ENCODE data around the gene MAEA. TPM values are rescaled to one million over a fixed set of nuclear protein-coding genes. Genes with fewer than 3 reads are reported as not detected.

Gene MAEA
- total RNA-seq, 5 donors from 2014 or later (not counting 1 experiment from before 2014, with no cell fraction given) = 62.3 to 114 (median 87.2) TPM

GRCh38 chr4:1355378-1355777, 65.7 kb downstream of the MAEA start:
- DNase-seq = no peak
- no peaks in the 10 kb centered on the region for H3K9me3 Mint-ChIP-seq

DNA sequence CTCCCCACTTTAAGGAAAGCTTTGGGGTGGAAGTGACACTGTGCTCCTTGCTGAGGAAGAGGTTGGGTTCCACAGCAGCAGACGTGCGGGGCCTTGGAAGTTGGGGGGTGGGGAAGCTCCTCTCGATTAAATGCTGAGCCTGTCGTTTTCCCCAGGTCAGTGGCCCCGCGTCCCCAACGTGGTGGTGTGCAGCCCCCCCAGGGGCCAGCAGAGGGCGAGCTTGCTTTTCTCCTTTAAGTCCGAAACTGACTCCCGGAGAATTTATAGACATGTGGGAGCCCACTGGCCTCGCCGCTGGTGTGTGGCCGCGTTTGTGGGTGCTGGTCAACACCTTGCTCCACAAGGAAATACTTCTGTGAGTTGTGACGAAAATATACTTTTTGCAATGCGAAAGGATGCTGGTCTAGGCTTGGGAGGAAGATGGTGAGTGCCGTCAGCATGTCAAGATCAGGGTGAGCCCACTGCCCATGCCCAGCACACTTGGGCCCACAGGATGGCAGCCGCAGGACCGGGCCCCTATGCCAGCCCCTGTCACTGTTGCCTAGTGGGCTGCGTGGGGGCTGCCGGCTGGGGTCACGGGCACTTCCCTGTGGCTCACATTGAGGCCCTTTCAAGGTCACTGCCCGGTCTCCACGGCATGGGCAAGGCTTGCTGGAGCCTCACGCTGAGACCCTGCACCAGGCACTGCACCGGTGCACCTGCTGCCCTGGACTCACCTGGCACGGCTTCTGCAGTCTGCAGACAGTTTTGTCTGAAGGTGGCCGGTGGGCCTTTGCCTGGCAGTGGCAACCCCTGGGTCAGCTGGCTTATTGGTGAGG, 66.7 kb downstream of the MAEA start:
- Mint-ChIP-seq H3K4me1 (peaks cover 10 to 11% (median 11%) of the 10 kb centered on the region in 3 donors), H3K4me3 (no peak overlapping the region)
- WGBS (ENCODE audit: insufficient coverage) = 77% methylated on average over 27 of the region's 28 CpGs

More at GRCh38 chr4:1355378-1355777, 65.7 kb downstream of the MAEA start:
- no peak overlapping the region for H3K27ac ChIP-seq (ENCODE audit: low read length)
- H3K4me1 ChIP-seq (ENCODE audit: control insufficient read depth in 1 of 2, extremely low read depth in 1 of 2, insufficient read depth in 2 of 2, low read length in 2 of 2) = peaks cover 0 to 17% of the 10 kb centered on the region in 2 experiments
- H3K27me3 Mint-ChIP-seq = no peaks in the 10 kb centered on the region
- 95% methylated on average over 14 of the region's 14 CpGs for WGBS (ENCODE audit: insufficient coverage)
- no peak for ATAC-seq (replicated peaks in 1 of 4)
- CTCF ChIA-PET = interaction anchor here (0.5 to 2.1 kb wide), 4 partner anchors 224 to 507 kb away, joined by 3 to 10 read pairs (median 4); no protein-coding TSS in a partner anchor
- POLR2A ChIA-PET = no interaction called here
- H3K36me3 Mint-ChIP-seq = peaks cover 9% of the 10 kb centered on the region
- H3K4me3 Mint-ChIP-seq = no peak overlapping the region
- no peaks in the 10 kb centered on the region for H3K27me3 ChIP-seq (replicated peaks in 1 of 2; ENCODE audit: control insufficient read depth in 2 of 2, extremely low read depth in 1 of 2, insufficient read depth in 2 of 2, low read length in 1 of 2)
- H3K36me3 ChIP-seq (ENCODE audit: control insufficient read depth in 2 of 2, extremely low read depth in 1 of 2, insufficient read depth in 1 of 2, low read length in 1 of 2) = peaks cover 19 to 36% of the 10 kb centered on the region in 2 donors
- no peaks in the 10 kb centered on the region for H3K9me3 ChIP-seq
- H3K4me3 ChIP-seq (ENCODE audit: control insufficient read depth in 1 of 2, extremely low read depth in 1 of 2, low read length in 1 of 2) = no peak overlapping the region
- no peak overlapping the region for H3K27ac Mint-ChIP-seq
- H3K4me1 Mint-ChIP-seq = peaks cover 10 to 19% (median 15%) of the 10 kb centered on the region in 3 donors

GRCh38 chr4:1357356-1358248, 67.9 kb downstream of the MAEA start:
- Mint-ChIP-seq H3K27me3 (no peaks in the 10 kb centered on the region), H3K4me1 (peaks cover 2 to 5% (median 3%) of the 10 kb centered on the region in 3 donors), H3K27ac (no peak overlapping the region), H3K9me3 (no peaks in the 10 kb centered on the region), H3K36me3 (peaks cover 6% of the 10 kb centered on the region), H3K4me3 (no peak overlapping the region)
- Histone ChIP-seq H3K27me3 (replicated peaks in 1 of 2; ENCODE audit: control insufficient read depth in 2 of 2, extremely low read depth in 1 of 2, insufficient read depth in 2 of 2, low read length in 1 of 2) (no peaks in the 10 kb centered on the region), H3K4me1 (ENCODE audit: control insufficient read depth in 1 of 2, extremely low read depth in 1 of 2, insufficient read depth in 2 of 2, low read length in 2 of 2) (peaks cover 0 to 6% of the 10 kb centered on the region in 2 experiments), H3K9me3 (no peaks in the 10 kb centered on the region), H3K36me3 (ENCODE audit: control insufficient read depth in 2 of 2, extremely low read depth in 1 of 2, insufficient read depth in 1 of 2, low read length in 1 of 2) (peaks cover 20 to 31% of the 10 kb centered on the region in 2 donors), H3K27ac (ENCODE audit: low read length) (no peak overlapping the region), H3K4me3 (ENCODE audit: control insufficient read depth in 1 of 2, extremely low read depth in 1 of 2, low read length in 1 of 2) (no peak overlapping the region)
- ChIA-PET POLR2A (interaction anchor here in 1 of 2 donors (0.5 kb wide), 1 partner anchor 216 kb away, joined by 4 read pairs; no protein-coding TSS in a partner anchor), CTCF (no interaction called here)
- ATAC-seq (replicated peaks in 1 of 4) = no peak
- no peak for DNase-seq
- WGBS (ENCODE audit: insufficient coverage) = 98% methylated on average over 19 of the region's 27 CpGs

More for the DNA sequence above, 66.7 kb downstream of the MAEA start:
- peaks cover 9% of the 10 kb centered on the region for H3K36me3 Mint-ChIP-seq
- Histone ChIP-seq H3K4me3 (ENCODE audit: control insufficient read depth in 1 of 2, extremely low read depth in 1 of 2, low read length in 1 of 2) (no peak overlapping the region), H3K4me1 (ENCODE audit: control insufficient read depth in 1 of 2, extremely low read depth in 1 of 2, insufficient read depth in 2 of 2, low read length in 2 of 2) (peaks cover 0 to 15% of the 10 kb centered on the region in 2 experiments), H3K9me3 (no peaks in the 10 kb centered on the region), H3K27ac (ENCODE audit: low read length) (no peak overlapping the region), H3K27me3 (replicated peaks in 1 of 2; ENCODE audit: control insufficient read depth in 2 of 2, extremely low read depth in 1 of 2, insufficient read depth in 2 of 2, low read length in 1 of 2) (no peaks in the 10 kb centered on the region), H3K36me3 (ENCODE audit: control insufficient read depth in 2 of 2, extremely low read depth in 1 of 2, insufficient read depth in 1 of 2, low read length in 1 of 2) (peaks cover 20 to 35% of the 10 kb centered on the region in 2 donors)
- ChIA-PET CTCF (interaction anchor here (0.6 to 2.1 kb wide), 6 partner anchors 9 to 358 kb away, joined by 3 to 10 read pairs (median 4); no protein-coding TSS in a partner anchor), POLR2A (interaction anchor here in 1 of 2 donors (0.5 kb wide), 1 partner anchor 248 kb away, joined by 3 read pairs; no protein-coding TSS in a partner anchor)
- H3K9me3 Mint-ChIP-seq = no peaks in the 10 kb centered on the region
- H3K27me3 Mint-ChIP-seq = no peaks in the 10 kb centered on the region
- no peak overlapping the region for H3K27ac Mint-ChIP-seq
- DNase-seq = peak in 27 of 35 experiments; percentile 13 to 64 (median 31)
- peak in 2 of 4 experiments; percentile 23 to 30 for ATAC-seq (replicated peaks in 1 of 4)

DNA sequence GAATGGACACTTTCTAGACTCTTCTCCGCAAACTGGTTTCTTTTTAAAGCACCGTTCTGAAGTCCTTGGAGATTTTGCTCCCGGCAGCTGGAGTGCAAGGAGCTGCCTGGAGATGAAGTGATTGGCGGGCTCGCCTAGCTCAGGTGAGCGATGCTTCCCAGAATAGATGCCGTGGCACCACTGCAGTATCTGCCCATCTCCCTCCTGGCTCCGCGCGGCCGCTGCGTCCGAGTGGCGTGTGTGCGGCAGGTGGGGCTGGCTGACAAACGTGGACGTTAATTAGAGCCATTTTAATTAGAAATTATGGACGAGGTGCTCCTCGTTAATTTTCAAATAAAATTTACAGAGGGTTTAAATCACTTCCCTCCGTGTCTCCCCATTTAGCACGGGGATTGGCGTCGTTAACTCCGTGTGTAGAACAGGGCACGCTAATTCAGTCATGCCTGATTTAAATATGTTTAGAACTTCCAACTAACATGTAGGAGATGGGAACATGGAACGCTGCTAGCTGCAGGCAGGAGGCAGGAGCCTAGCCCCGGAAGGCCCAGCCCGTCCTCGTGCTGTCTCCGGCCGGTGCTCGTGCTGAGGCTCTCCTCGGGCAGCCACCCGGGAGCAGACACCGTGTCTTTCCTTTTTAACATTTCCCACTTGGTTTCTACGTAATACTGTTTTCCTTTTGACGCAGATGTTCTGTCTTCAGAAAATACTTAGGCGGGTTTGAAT, 68.9 kb downstream of the MAEA start:
- Histone ChIP-seq H3K4me1 (ENCODE audit: control insufficient read depth in 1 of 2, extremely low read depth in 1 of 2, insufficient read depth in 2 of 2, low read length in 2 of 2) (peaks cover 0 to 6% of the 10 kb centered on the region in 2 experiments), H3K9me3 (no peaks in the 10 kb centered on the region), H3K4me3 (ENCODE audit: control insufficient read depth in 1 of 2, extremely low read depth in 1 of 2, low read length in 1 of 2) (no peak overlapping the region), H3K27ac (ENCODE audit: low read length) (no peak overlapping the region), H3K36me3 (ENCODE audit: control insufficient read depth in 2 of 2, extremely low read depth in 1 of 2, insufficient read depth in 1 of 2, low read length in 1 of 2) (peaks cover 14 to 24% of the 10 kb centered on the region in 2 donors), H3K27me3 (replicated peaks in 1 of 2; ENCODE audit: control insufficient read depth in 2 of 2, extremely low read depth in 1 of 2, insufficient read depth in 2 of 2, low read length in 1 of 2) (no peaks in the 10 kb centered on the region)
- Mint-ChIP-seq H3K9me3 (no peaks in the 10 kb centered on the region), H3K36me3 (peaks cover 6% of the 10 kb centered on the region), H3K4me1 (peaks cover 2 to 5% (median 2%) of the 10 kb centered on the region in 3 donors), H3K4me3 (no peak overlapping the region), H3K27me3 (no peaks in the 10 kb centered on the region), H3K27ac (no peak overlapping the region)
- ChIA-PET CTCF (no interaction called here), POLR2A (no interaction called here)
- 97% methylated on average over 19 of the region's 38 CpGs for WGBS (ENCODE audit: insufficient coverage)
- DNase-seq = no peak
- no peak for ATAC-seq (replicated peaks in 1 of 4)

GRCh38 chr4:1359144-1359501, 69.4 kb downstream of the MAEA start:
- WGBS (ENCODE audit: insufficient coverage) = 88% methylated on average over 7 of the region's 14 CpGs
- ChIA-PET POLR2A (no interaction called here), CTCF (no interaction called here)

More at GRCh38 chr4:1359144-1359501, 69.4 kb downstream of the MAEA start:
- Histone ChIP-seq H3K4me3 (ENCODE audit: control insufficient read depth in 1 of 2, extremely low read depth in 1 of 2, low read length in 1 of 2) (no peak overlapping the region), H3K4me1 (ENCODE audit: control insufficient read depth in 1 of 2, extremely low read depth in 1 of 2, insufficient read depth in 2 of 2, low read length in 2 of 2) (peaks cover 0 to 6% of the 10 kb centered on the region in 2 experiments), H3K9me3 (no peaks in the 10 kb centered on the region), H3K36me3 (ENCODE audit: control insufficient read depth in 2 of 2, extremely low read depth in 1 of 2, insufficient read depth in 1 of 2, low read length in 1 of 2) (peaks cover 13 to 24% of the 10 kb centered on the region in 2 donors), H3K27ac (ENCODE audit: low read length) (no peak overlapping the region), H3K27me3 (replicated peaks in 1 of 2; ENCODE audit: control insufficient read depth in 2 of 2, extremely low read depth in 1 of 2, insufficient read depth in 2 of 2, low read length in 1 of 2) (no peaks in the 10 kb centered on the region)
- Mint-ChIP-seq H3K27me3 (no peaks in the 10 kb centered on the region), H3K9me3 (no peaks in the 10 kb centered on the region), H3K4me3 (no peak overlapping the region), H3K4me1 (peaks cover 2 to 5% (median 2%) of the 10 kb centered on the region in 3 donors), H3K36me3 (peaks cover 6% of the 10 kb centered on the region), H3K27ac (no peak overlapping the region)
- DNase-seq (no peak), ATAC-seq (replicated peaks in 1 of 4) (no peak)

Measured in T-cell (primary cell).